Glutamatergic neuron (in vitro differentiated cells): Measurements from ENCODE around the gene NTM. TPM values are rescaled to one million over a fixed set of nuclear protein-coding genes. Genes with fewer than 3 reads are reported as not detected.

Experiments used
- DNase-seq: peaks from one replicate; pipeline ENCODE4 v3.0.0; 2022
- H3K27ac Mint-ChIP-seq: one replicate; pipeline ENCODE4 v1.8.0; 2020; ENCODE audit warnings: mild to moderate bottlenecking, mixed read lengths, inconsistent platforms; ENCODE audit not compliant: unreplicated experiment
- H3K27me3 Mint-ChIP-seq: one replicate; pipeline ENCODE4 v1.8.0; 2020; ENCODE audit warnings: mild to moderate bottlenecking, moderate library complexity, mixed read lengths, inconsistent platforms; ENCODE audit not compliant: unreplicated experiment
- H3K36me3 Mint-ChIP-seq: one replicate; pipeline ENCODE4 v1.8.0; 2020; ENCODE audit warnings: mild to moderate bottlenecking, mixed read lengths, inconsistent platforms; ENCODE audit not compliant: unreplicated experiment
- H3K4me1 Mint-ChIP-seq: one replicate; pipeline ENCODE4 v1.8.0; 2020; ENCODE audit warnings: mild to moderate bottlenecking, low read depth, mixed read lengths, inconsistent platforms; ENCODE audit not compliant: unreplicated experiment
- H3K4me3 Mint-ChIP-seq: one replicate; pipeline ENCODE4 v1.8.0; 2020; ENCODE audit warnings: mild to moderate bottlenecking, mixed read lengths, inconsistent platforms; ENCODE audit not compliant: unreplicated experiment
- H3K9me3 Mint-ChIP-seq: one replicate; pipeline ENCODE4 v1.8.0; 2020; ENCODE audit warnings: mild to moderate bottlenecking, moderate library complexity, mixed read lengths, inconsistent platforms; ENCODE audit not compliant: unreplicated experiment
- total RNA-seq: library from RNA; stranded (reverse); fragmentation: NEBNext Ultra II Directional; extraction: Animal tissue kit (Norgen Biotek cat#: 25700); gene quantifications from one replicate; pipeline ENCODE4 v1.2.1, GENCODE V29; 2021; ENCODE audit not compliant: unreplicated experiment
- TF ChIP-seq, protein P1 (sequence below): fragments of 200-600 bp; sonication (generic); IDR thresholded peaks from one replicate; pipeline ENCODE4 v1.5.0; 2021; ENCODE audit not compliant: partially characterized antibody, unreplicated experiment

NTM gene
- total RNA-seq, 1 donor from 2014 or later = 1.2 TPM

DNA sequence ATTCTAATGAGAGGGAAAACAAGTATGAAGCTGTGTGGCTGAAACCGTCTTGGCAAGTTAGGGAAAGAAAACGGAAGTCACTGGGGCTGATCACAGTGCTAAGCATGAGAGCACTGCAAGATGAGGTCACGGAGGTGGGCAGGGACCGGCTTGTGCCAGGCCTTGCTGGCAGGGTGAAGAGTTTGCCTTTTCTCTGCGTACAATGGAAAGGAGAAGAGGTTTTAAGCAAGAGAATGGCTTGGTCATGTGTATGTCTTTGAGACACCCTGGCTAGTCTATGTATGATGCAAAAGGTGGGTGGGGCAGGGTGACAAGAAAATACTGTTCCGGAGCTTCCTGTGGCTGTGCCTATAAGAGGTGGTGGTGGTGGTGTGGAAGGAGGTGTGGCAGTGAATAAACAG lies 567.9 kb downstream of the NTM start:
- no peaks in the 10 kb centered on the region for H3K36me3 Mint-ChIP-seq
- H3K27me3 Mint-ChIP-seq = no peaks in the 10 kb centered on the region
- TF ChIP-seq, protein P1, sequence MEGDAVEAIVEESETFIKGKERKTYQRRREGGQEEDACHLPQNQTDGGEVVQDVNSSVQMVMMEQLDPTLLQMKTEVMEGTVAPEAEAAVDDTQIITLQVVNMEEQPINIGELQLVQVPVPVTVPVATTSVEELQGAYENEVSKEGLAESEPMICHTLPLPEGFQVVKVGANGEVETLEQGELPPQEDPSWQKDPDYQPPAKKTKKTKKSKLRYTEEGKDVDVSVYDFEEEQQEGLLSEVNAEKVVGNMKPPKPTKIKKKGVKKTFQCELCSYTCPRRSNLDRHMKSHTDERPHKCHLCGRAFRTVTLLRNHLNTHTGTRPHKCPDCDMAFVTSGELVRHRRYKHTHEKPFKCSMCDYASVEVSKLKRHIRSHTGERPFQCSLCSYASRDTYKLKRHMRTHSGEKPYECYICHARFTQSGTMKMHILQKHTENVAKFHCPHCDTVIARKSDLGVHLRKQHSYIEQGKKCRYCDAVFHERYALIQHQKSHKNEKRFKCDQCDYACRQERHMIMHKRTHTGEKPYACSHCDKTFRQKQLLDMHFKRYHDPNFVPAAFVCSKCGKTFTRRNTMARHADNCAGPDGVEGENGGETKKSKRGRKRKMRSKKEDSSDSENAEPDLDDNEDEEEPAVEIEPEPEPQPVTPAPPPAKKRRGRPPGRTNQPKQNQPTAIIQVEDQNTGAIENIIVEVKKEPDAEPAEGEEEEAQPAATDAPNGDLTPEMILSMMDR = no peak
- no peak for DNase-seq
- no peaks in the 10 kb centered on the region for H3K4me1 Mint-ChIP-seq
- H3K4me3 Mint-ChIP-seq = no peak overlapping the region
- no peak overlapping the region for H3K27ac Mint-ChIP-seq
- no peaks in the 10 kb centered on the region for H3K9me3 Mint-ChIP-seq

GRCh38 chr11:131940126-131940525 lies 569.7 kb downstream of the NTM start:
- no peak overlapping the region for H3K27ac Mint-ChIP-seq

DNA sequence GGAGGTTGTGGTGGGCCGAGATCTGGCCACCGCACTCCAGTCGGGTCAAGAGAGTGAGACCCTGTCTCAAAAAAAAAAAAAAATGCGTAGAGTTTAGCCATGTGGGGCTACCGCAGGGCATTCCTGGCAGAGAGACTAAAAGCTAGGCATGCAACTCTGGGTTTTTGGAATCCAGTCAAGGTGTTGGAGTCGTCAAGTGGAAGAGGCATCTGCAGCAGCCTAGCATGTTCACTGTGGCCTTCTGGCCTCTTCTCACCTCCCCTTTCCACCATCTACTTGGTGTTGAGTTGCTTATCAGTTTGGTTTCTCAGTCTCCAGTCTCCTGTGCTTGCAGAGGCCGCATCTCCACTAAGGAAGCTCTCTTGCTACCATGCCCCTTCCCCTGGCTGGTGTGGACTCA lies 572.5 kb downstream of the NTM start:
- TF ChIP-seq, protein P1 = no peak
- Mint-ChIP-seq H3K4me3 (no peak overlapping the region), H3K9me3 (no peaks in the 10 kb centered on the region), H3K27me3 (no peaks in the 10 kb centered on the region), H3K4me1 (peaks cover 2% of the 10 kb centered on the region), H3K36me3 (no peaks in the 10 kb centered on the region), H3K27ac (no peak overlapping the region)
- DNase-seq = no peak

More at GRCh38 chr11:131940126-131940525, 569.7 kb downstream of the NTM start:
- H3K4me1 Mint-ChIP-seq = peaks cover 2% of the 10 kb centered on the region
- H3K9me3 Mint-ChIP-seq = no peaks in the 10 kb centered on the region
- no peaks in the 10 kb centered on the region for H3K27me3 Mint-ChIP-seq
- TF ChIP-seq, protein P1 = no peak
- DNase-seq = no peak
- H3K36me3 Mint-ChIP-seq = no peaks in the 10 kb centered on the region
- H3K4me3 Mint-ChIP-seq = no peak overlapping the region

GRCh38 chr11:131943295-131943694 lies 572.9 kb downstream of the NTM start:
- H3K27me3 Mint-ChIP-seq = no peaks in the 10 kb centered on the region

DNA sequence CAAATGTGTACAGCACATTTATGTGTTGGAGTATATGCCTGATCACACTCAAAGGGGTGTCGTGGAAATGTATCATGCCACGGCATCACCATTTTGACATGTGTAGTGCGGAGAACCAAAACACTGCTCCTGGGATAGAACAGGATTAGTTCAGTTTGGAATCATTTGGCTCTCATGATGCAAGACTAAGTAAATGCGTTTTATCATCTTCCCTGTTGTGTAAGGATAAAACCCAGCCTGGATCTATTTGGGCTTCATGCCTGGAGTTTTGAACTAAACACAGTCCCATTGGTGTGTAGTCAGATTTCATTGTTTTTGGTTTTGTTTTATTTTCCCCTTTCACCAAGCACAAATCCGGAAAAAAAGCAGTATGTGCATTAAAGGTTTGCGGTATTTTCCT lies 574.3 kb downstream of the NTM start:
- Mint-ChIP-seq H3K27me3 (no peaks in the 10 kb centered on the region), H3K36me3 (no peaks in the 10 kb centered on the region), H3K4me1 (peaks cover 2% of the 10 kb centered on the region), H3K9me3 (no peaks in the 10 kb centered on the region), H3K27ac (no peak overlapping the region), H3K4me3 (no peak overlapping the region)
- TF ChIP-seq, protein P1 = no peak
- no peak for DNase-seq

More at GRCh38 chr11:131943295-131943694, 572.9 kb downstream of the NTM start:
- no peaks in the 10 kb centered on the region for H3K36me3 Mint-ChIP-seq
- no peaks in the 10 kb centered on the region for H3K9me3 Mint-ChIP-seq
- H3K27ac Mint-ChIP-seq = no peak overlapping the region
- no peak for DNase-seq
- H3K4me3 Mint-ChIP-seq = no peak overlapping the region
- TF ChIP-seq, protein P1 = no peak
- peaks cover 2% of the 10 kb centered on the region for H3K4me1 Mint-ChIP-seq
